HG02852 (cell line): ENCODE data around the gene KCNAB1.
A peak's percentile ranks its signal among the peaks of the same experiment; 100 is the strongest.

Source experiments
- ATAC-seq: cut with Tn5 transposase; IDR thresholded peaks from one replicate; pipeline ENCODE4 v1.9.1; 2021; ENCODE audit warnings: mild to moderate bottlenecking, moderate library complexity; ENCODE audit not compliant: unreplicated experiment

The KCNAB1 gene

DNA sequence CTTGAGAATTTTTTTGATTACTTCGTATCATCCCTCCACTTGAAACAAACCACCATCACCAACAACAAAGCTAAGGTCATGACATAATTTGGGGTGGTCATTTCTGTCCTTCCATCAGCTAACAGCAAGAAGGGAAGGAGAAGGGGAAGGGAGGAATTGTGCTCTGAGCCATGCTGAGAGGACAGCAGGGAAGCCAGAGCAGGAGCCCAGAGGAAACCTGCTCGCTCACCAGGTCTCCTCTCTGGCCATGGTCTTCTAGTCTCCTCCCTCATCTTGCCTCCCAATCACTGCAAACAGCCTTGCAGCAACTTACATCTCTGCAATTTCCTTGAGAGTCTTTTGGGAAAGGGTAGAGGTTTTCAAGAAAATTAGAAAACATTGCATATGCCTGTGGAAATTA, 237.9 kb downstream of the KCNAB1 start:
- ATAC-seq: no peak

GRCh38 chr3:156359368-156359767, 239.0 kb downstream of the KCNAB1 start:
- ATAC-seq: no peak

- ATAC-seq: no peak
Measured at GRCh38 chr3:156360083-156360482, 239.7 kb downstream of the KCNAB1 start.

DNA sequence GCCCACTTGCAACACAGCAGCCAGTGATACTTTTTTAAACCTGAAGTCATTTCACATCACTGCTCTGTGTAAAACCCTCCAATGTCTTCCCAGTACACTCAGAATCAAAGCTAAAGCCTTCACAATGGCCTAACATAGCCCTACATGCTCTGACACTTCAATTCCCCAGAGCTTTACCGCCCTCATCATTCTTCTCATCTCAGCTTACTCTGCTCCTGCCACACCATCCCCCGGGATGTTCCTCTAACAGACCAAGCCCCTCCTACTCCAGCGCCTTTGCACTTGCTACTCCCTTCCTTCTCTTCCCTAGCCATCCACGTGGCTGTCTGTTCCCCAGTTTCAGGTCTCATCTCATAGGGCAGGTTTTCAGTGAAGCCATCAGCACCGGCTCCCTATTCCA, 240.6 kb downstream of the KCNAB1 start:
- ATAC-seq: no peak

DNA sequence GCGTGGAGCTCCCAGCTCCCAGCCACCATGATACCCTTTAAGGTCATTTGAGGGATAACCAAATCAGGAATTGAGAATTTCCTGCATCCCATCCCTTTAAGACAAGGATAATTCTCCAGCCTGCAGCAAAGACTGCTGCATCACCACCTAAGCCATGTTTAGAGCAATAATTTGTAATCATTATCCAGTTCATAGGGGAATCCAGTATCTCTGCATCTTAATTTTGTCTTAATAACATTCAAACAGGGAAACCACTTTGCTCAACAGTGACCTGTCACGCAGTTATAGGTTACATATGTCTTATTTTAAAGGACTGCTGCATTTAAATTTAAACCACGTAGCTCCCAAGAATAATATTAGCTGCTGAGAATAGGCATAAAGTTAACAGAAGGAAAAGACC, 246.2 kb downstream of the KCNAB1 start:
- ATAC-seq: no peak

GRCh38 chr3:156368189-156368588, 247.8 kb downstream of the KCNAB1 start:
- ATAC-seq: peak; percentile 75

- no peak for ATAC-seq
Measured at GRCh38 chr3:156371701-156372100, 251.3 kb downstream of the KCNAB1 start.

GRCh38 chr3:156373095-156373494, 252.7 kb downstream of the KCNAB1 start:
- no peak for ATAC-seq

- ATAC-seq: no peak
Measured at GRCh38 chr3:156373654-156374053, 253.3 kb downstream of the KCNAB1 start.

GRCh38 chr3:156376199-156376598, 255.8 kb downstream of the KCNAB1 start:
- ATAC-seq: no peak

DNA sequence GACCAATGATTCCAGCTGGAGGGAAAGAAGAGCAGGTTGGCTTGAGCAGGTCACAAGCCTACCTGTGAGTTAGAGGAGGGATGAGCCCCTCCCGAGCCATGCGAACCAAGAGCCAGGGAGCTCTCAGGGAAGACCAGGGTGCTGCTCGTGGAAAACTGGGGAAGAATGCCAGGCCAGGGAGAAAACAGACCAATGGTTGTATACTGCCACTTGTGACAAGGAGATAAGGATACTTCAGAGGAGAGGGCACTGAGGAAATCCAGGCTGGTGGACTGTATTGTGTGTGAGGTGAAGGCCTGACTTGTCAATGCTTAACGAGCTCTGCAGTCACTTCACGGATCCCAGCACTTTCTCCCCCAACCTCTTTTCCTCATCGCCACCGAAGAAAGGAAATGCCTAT, 256.9 kb downstream of the KCNAB1 start:
- no peak for ATAC-seq

DNA sequence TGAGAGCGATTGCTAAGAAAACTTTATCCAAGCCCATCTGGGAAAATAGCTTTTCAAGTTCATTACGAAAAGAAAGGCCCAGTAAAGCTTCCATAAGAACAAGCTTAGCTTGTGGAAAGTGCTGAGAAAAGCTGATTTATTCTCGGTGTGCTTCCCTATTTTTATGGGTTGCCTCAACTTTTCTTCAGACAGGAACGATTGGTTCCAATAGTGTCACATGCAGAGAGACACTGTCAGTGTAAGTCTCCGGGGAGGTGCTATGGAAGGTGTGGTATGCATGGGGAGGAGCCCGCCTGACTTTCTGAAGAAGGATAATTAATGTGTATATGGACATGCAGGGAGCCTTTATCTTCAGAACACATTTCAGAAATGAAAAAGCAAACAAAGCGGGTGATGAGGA, 257.3 kb downstream of the KCNAB1 start:
- no peak for ATAC-seq

DNA sequence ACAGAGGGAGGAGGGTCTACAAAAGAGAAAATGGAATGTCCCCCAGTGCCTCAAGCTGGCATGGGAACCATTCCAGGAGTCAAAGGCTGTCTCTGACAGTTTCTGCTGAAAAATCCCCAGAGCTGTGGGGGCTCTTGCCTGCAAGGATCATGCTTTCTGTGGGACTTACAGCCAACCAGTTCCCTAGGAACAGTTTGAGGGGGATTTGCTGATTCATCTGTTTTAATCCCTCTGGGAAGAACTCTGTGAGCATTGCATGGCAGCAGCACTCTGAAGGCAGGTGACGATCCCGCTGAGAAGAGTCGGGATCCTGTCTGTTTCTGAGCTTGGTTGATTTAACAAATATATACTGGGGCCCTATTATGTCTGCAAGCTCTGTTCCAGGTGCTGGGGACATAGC, 258.5 kb downstream of the KCNAB1 start:
- no peak for ATAC-seq

DNA sequence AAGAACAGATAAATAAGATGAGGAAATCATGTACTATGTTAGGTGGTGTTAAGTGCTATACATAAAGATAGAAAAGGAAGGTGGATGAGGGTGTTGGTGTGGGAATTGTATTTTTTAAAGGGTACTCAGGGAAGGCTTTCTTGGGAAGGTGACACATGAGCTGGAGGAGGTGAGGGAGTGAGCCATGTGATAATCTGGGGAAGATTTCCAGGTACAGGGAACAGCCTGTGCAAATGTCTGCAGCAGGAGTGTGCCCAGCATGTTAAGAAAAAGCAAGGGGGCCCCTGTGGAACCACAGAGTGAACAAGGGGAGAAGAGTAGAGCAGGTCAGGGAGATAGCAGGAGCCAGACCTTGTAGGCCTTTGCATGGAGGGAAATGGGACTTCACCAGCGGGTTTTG, 258.9 kb downstream of the KCNAB1 start:
- ATAC-seq: no peak

DNA sequence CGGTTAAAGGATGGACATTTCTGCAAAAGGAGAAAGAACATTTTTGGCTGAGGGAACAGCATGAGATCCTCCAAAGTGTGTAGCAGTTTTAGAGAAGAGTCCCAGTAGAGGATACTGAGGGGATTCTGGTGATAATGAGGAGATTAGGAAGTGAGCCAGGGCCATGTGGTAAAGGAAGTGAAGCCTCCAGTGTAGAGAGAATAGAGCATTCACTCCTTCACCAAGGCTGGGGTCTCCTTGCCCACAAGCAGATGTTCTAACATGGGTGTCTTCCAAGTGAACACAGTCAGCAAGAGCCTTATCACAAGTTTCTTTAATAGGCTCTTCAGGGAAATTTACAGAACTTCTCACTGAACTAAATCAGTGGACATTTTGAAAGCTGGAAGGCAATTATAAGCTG, 260.9 kb downstream of the KCNAB1 start:
- no peak for ATAC-seq

GRCh38 chr3:156382458-156383346, 262.3 kb downstream of the KCNAB1 start:
- ATAC-seq: peak; percentile 82

GRCh38 chr3:156383441-156384025, 263.2 kb downstream of the KCNAB1 start:
- ATAC-seq: no peak

DNA sequence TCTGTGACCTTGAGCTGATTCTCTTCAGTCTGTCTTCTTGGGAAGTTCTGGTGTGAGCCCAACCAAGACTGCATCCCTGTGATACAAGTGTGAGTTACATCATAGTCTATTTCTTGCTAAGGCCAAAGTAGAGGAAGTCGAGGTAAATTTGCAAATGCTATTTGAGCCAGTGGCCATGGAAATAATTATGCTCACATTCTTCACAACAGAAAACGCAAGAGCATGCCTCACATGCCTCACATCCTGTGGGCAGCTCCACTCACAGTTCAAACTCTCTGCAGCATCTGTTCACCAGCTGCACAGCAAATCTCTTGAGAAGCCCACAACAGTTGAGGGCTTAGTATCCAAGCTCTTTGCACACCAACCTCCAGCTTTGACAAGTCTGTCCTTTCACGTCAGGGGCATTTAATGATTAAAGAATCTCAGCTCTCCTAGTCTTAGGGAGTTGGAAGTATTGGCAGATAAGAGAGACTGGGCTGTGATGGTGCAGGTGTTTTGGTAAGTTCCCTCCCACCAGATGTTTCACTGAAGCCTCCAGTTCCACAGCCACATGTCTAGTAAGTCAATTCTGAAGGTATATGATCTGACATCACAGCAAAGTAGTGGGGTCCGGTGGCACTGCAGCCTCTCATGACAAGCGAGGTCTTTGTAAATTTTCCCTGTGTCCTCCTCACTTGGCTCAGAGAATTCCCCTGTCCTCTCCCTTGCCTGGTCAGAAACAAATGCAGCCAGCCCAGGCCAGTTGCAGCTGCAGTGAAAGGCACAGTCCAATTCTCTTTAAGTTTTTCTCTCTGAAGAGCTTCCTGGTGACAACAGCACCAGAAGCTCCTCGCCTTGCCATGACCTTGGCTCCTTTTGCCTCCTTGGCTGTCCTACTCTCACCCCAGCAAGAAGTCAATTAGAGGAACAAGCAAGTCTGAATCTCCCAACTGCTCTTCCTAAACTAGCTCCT, 268.4 kb downstream of the KCNAB1 start:
- no peak for ATAC-seq

DNA sequence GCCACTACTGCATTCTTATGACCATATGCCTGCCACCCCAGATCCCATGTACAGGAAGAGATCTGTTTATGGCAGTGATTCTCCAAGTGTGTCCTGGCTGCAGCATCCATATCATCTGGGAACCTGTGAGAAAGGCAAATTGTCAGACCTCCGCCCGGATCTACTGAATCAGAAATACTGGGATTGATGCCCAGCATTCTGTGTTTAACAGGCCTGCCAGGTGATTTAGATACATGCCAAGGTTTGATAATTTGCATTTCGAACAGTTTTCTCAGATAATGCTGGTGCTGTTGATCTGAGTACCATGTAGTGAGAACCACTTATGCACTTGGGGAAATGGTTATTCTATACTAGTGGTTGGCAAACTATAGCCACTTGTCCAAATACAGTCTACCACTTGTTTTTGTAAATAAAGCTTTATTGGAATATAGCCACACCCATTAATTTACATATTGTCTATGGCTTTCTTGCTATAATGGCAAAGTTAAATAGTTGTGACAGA, 269.1 kb downstream of the KCNAB1 start:
- no peak for ATAC-seq

GRCh38 chr3:156390846-156391245, 270.5 kb downstream of the KCNAB1 start:
- ATAC-seq: no peak
